Measurements from ENCODE around the gene SELENOV.

The SELENOV gene

GRCh38 chr19:39566064-39566463, 51.1 kb downstream of the SELENOV start:
- DNase-seq, result no peak

- no peak for DNase-seq
Observed at GRCh38 chr19:39568604-39569003, 53.7 kb downstream of the SELENOV start.
